Pancreas (tissue), 10 donors: ENCODE results near the gene TEDC2. TPM values are rescaled to one million over a fixed set of nuclear protein-coding genes. Genes with fewer than 3 reads are reported as not detected.
"Not testable (repeated sequence)": the region's sequence is repeated elsewhere in the genome, so short reads cannot be mapped to it uniquely, and the experiment has no call there.

ENCODE experiments used
- ATAC-seq, 4 donors: fragments of 200-7000 bp; cut with Tn5 transposase; one replicate each; pipeline versions ENCODE4 v1.8.0 to v1.9.1; 2020; ENCODE audit warnings: mild to moderate bottlenecking in 4 of 4, moderate library complexity in 4 of 4
- DNase-seq, 6 donors: peaks; one replicate each; pipeline ENCODE4 v3.0.0-alpha.2; 2020
- FAIRE-seq: peaks from 2 replicates; lab custom pipeline; 2012; peaks lifted over from hg19 to GRCh38; lab: Jason Lieb, UNC
- H3K27ac ChIP-seq, 4 donors: fragments of 200-600 bp; sonication (generic); 1 replicate in 3 of 4; 2 replicates in 1 of 4; pipeline versions ENCODE4 v1.5.0 to v1.8.0; 2020
- H3K27me3 ChIP-seq, 4 donors: fragments of 200-600 bp; one replicate each; pipeline ENCODE4 v1.8.0; 2021
- H3K36me3 ChIP-seq, 3 donors: fragments of 200-600 bp; sonication (generic) in 1 of 3; one replicate each; pipeline versions ENCODE4 v1.5.0 to v1.8.0; 2020 to 2021
- H3K4me1 ChIP-seq, 3 donors: fragments of 200-600 bp; one replicate each; pipeline ENCODE4 v1.8.0; 2021
- H3K4me3 ChIP-seq, 4 donors: fragments of 200-600 bp; sonication (generic) in 2 of 4; one replicate each; pipeline versions ENCODE4 v1.5.0 to v1.8.0; 2020 to 2021
- H3K9me3 ChIP-seq, 4 donors: fragments of 200-600 bp; one replicate each; pipeline ENCODE4 v1.8.0; 2021
- CTCF ChIP-seq, 4 donors: fragments of 200-600 bp; sonication (generic) in 3 of 4; IDR thresholded peaks; one replicate each; pipeline versions ENCODE4 v1.5.0 to v1.8.0; 2021; ENCODE audit warnings: antibody characterized with exemption in 4 of 4
- WGBS, 2 donors: extraction: QIAGEN DNeasy Blood & Tissue Kit; methylation state at CpG; one replicate each; pipeline ENCODE4 v1.1.7; 2013; 5-methylcytosine and 5-hydroxymethylcytosine counted together
- intact Hi-C, 3 donors: fragments of 100-400 bp; cut with DNase I; formaldehyde crosslinking; loops; one replicate each; pipeline versions ENCODE4 v1.11.1 to v1.14.2; 2022
- polyA plus RNA-seq, 2 donors: library from polyadenylated mRNA; stranded (reverse); fragments of 200-250 nt; gene quantifications; one replicate each; pipeline ENCODE4 v1.2.3, GENCODE V29; 2013
- total RNA-seq, 6 donors: library from RNA; stranded (reverse); fragmentation: NEBNext Ultra II Directional in 4 of 6; extraction: Animal tissue kit (Norgen Biotek cat#: 25700) in 4 of 6; gene quantifications; one replicate each; pipeline versions ENCODE4 v1.2.1 to v1.2.4, GENCODE V29; 2021 to 2023
- donor health status: healthy with polysubstance abuse.
- donor health status: DM: no; HTN: no; CAD: no; lungs with moderate emphysema.
- donor health status: DM: no; HTN: no; CAD: no.
- donor health status: control.
- donor health status: control.
- donor health status: Bipolar disorder and iron deficiency.
- donor health status: DM: yes; HTN: yes; CAD: no.
- donor health status: DM: no; HTN: no; CAD: no.
- donor health status: DM: no; HTN: no; CAD: no.
- donor health status: DM: yes; HTN: yes; CAD: no.

TEDC2 gene
- total and polyA plus RNA-seq, 8 donors: 0.16 to 1.4 (median 0.81) TPM; not detected in 1

- H3K36me3 ChIP-seq: no peaks in the 10 kb centered on the region
- no peaks in the 10 kb centered on the region for H3K9me3 ChIP-seq
- 7 to 8% methylated on average over 46 of the region's 46 CpGs for WGBS, 2 donors
- FAIRE-seq (no peak), ATAC-seq (peak; percentile 4 to 10 (median 4)), DNase-seq (no peak)
- H3K4me1 ChIP-seq: peaks cover 0 to 6% (median 6%) of the 10 kb centered on the region in 3 donors
- H3K27me3 ChIP-seq: no peaks in the 10 kb centered on the region
- TF ChIP-seq CTCF (IDR thresholded peaks at IDR 0.05): no peak
- H3K4me3 ChIP-seq: peak overlapping the region; percentile 83 to 94 (median 90)
- peak overlapping the region in 1 of 4 donors; percentile 28 for H3K27ac ChIP-seq
- intact Hi-C loops: loop anchor here in 2 of 3 donors (10.0 kb wide), 3 partner anchors 65 to 145 kb away; partner anchors contain the start of gene ABCA3 (in 2 of the 2)
Observed at GRCh38 chr16:2429771-2430663, 29.9 kb upstream of the TEDC2 start.

- TF ChIP-seq CTCF (IDR thresholded peaks at IDR 0.05): no peak
- WGBS, 2 donors: 95 to 96% methylated on average over 6 of the region's 6 CpGs
- FAIRE-seq (no peak), ATAC-seq (no peak), DNase-seq (no peak)
- H3K36me3 ChIP-seq: no peaks in the 10 kb centered on the region
- H3K27me3 ChIP-seq: no peaks in the 10 kb centered on the region
- no peak overlapping the region for H3K4me3 ChIP-seq
- H3K4me1 ChIP-seq: peaks cover 0 to 6% (median 6%) of the 10 kb centered on the region in 3 donors
- no peaks in the 10 kb centered on the region for H3K9me3 ChIP-seq
- intact Hi-C loops: loop anchor here in 2 of 3 donors (10.0 kb wide), 2 partner anchors 63 to 147 kb away; no protein-coding TSS in a partner anchor
- no peak overlapping the region for H3K27ac ChIP-seq
Observed at GRCh38 chr16:2432286-2432685, 27.6 kb upstream of the TEDC2 start.

- no peak for TF ChIP-seq CTCF (IDR thresholded peaks at IDR 0.05)
- Histone ChIP-seq H3K27ac (no peak overlapping the region), H3K27me3 (no peaks in the 10 kb centered on the region), H3K4me1 (peaks cover 0 to 6% (median 6%) of the 10 kb centered on the region in 3 donors), H3K9me3 (no peaks in the 10 kb centered on the region), H3K36me3 (no peaks in the 10 kb centered on the region), H3K4me3 (no peak overlapping the region)
- no peak for FAIRE-seq
- intact Hi-C loops: loop anchor here in 2 of 3 donors (10.0 kb wide), 2 partner anchors 62 to 148 kb away; no protein-coding TSS in a partner anchor
- WGBS, 2 donors: 95% methylated on average over 15 of the region's 15 CpGs
- no peak for DNase-seq
- no peak for ATAC-seq
Observed at GRCh38 chr16:2432801-2433505, 27.0 kb upstream of the TEDC2 start.

- not testable (repeated sequence) for H3K9me3 ChIP-seq, FAIRE-seq, ATAC-seq, H3K4me3 ChIP-seq, H3K27ac ChIP-seq, H3K27me3 ChIP-seq, DNase-seq, H3K4me1 ChIP-seq, H3K36me3 ChIP-seq
- WGBS, 2 donors: 97 to 99% methylated on average over 3 to 4 of the region's 4 CpGs
- intact Hi-C loops: loop anchor here in 2 of 3 donors (10.0 kb wide), 2 partner anchors 60 to 150 kb away; no protein-coding TSS in a partner anchor
Observed at GRCh38 chr16:2435236-2435635, 24.7 kb upstream of the TEDC2 start.

- Histone ChIP-seq H3K27ac (no peak overlapping the region), H3K9me3 (no peaks in the 10 kb centered on the region), H3K4me1 (no peaks in the 10 kb centered on the region), H3K36me3 (no peaks in the 10 kb centered on the region), H3K4me3 (no peak overlapping the region), H3K27me3 (no peaks in the 10 kb centered on the region)
- ATAC-seq (no peak), FAIRE-seq (no peak), DNase-seq (peak in 1 of 6 donors; percentile 29)
- TF ChIP-seq CTCF (IDR thresholded peaks at IDR 0.05): no peak
- intact Hi-C loops: loop anchor here in 2 of 3 donors (2.0 to 10.0 kb wide), 3 partner anchors 59 to 151 kb away; no protein-coding TSS in a partner anchor
- WGBS, 2 donors: 88 to 90% methylated on average over 9 of the region's 9 CpGs
Observed at GRCh38 chr16:2436110-2436509, 23.8 kb upstream of the TEDC2 start.
